Lower leg skin (tissue), 3 donors: ENCODE results near the gene NBEA.

Experiments used
- CTCF ChIP-seq, 3 donors: fragments of 450-650 bp; IDR thresholded peaks; one replicate each; pipeline ENCODE4 v1.5.1; 2016; ENCODE audit warnings: antibody characterized with exemption in 3 of 3, mild to moderate bottlenecking in 3 of 3, moderate library complexity in 2 of 3
- POLR2A ChIP-seq, 2 donors: fragments of 450-650 bp; IDR thresholded peaks; one replicate each; pipeline ENCODE4 v1.6.1; 2016 to 2017; ENCODE audit warnings: antibody characterized with exemption in 2 of 2, mild to moderate bottlenecking in 1 of 2, moderate library complexity in 1 of 2

- TF ChIP-seq POLR2A (IDR thresholded peaks at IDR 0.05) (no peak), CTCF (IDR thresholded peaks at IDR 0.05) (no peak)
Observed at GRCh38 chr13:35695448-35695770, 753.3 kb downstream of the NBEA start.
